Measurements from ENCODE around the gene CHTF18.
A peak's percentile ranks its signal among the peaks of the same experiment; 100 is the strongest.

CHTF18 gene

DNA sequence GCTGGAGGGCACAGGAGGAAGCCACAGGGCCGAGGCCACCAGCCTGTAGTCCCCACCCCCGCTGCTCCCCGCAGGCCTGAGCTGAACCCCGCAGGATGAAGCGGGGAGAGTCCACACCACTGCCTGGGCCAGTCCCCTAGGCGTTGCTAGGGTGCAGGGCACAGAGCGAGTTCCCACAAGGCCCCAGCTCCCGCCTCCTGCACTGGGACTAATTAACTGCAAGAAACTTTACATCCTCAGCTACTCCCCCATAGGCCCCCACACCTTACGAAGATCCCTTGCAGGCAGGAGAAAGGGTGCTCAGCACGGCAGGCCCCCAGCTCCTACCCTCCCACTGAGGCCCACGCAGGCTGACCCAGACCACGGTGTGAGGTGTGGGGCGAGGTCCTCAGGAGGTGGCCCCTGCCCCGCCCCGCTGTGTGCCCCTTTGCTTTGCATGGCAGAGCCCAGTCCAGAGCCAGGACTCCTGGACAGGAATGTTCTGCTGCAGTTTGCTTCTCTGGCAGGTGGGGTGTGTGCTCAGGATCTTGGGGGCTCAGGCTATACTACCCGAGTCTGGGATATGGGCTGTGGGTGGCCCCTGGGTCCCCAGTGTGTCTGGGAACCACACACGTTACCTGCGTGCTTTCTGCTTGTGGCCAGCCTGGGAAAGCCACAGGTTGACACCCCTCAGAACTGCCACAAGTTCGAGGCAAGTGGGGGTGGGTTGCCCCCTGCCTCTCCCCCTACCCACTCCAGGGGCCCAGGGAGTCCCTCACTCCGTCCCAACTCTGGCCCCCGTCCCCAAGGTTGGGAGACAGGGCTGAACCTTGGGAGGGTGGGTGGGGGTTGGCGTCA, 10.9 kb downstream of the CHTF18 start:
- no peak overlapping the region for H3K4me3 ChIP-seq (ENCODE audit: low read length)
- TF ChIP-seq ZNF274 (IDR thresholded peaks at IDR 0.05; ENCODE audit: low read depth, low read length): no peak

DNA sequence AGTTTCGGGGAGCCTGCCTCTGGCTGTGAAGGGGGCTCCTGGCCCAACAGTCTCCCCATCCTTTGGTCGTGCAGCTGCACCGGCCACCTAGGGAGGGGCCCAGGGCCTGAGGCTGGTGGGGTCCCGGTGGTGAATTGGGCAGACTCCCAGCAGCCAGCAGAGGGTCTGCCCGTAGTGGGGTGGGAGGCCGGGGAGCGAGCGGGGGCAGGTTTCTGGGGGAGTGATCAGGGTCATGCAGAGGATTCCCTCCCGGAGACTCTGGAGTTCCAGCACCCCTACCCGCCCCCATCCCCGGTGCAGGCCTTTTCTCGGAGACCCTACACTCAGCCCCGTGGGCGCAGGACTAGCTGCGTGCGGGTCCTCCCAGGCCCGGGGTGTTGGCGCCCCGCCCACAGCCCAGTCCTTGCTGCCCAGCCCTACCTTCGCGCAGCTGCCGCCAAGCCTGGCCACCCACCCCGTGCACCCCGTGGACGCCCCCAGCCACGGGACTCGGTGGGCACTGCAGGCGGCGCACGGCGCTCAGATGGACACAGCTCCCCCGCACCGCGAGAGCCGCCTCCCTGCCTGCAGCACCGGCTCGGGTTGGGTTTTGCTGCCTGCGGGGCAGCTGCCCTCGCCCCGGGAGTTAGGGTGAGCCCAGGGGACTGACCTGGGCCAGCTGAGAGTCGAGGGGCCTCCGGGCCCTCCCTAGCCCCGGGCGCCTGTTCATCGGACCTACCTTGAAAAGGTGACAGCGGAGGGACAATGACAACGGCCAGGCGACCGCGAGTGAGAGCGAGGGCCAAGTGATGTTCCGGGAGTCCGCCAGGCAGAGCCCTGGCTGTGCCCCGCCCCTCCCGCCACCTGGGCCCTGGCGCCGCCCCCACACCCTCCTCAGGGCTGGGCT, 11.8 kb downstream of the CHTF18 start, which contains the start of gene GNG13:
TSS of gene GNG13 (minus strand) at position 787 of the 886 bp plus-strand sequence. CDS start 1,657 bp downstream, outside the sequence.
- no peak for TF ChIP-seq ZNF274 (IDR thresholded peaks at IDR 0.05; ENCODE audit: low read depth, low read length)
- H3K4me3 ChIP-seq (ENCODE audit: low read length): no peak within 1 kb of the TSS

DNA sequence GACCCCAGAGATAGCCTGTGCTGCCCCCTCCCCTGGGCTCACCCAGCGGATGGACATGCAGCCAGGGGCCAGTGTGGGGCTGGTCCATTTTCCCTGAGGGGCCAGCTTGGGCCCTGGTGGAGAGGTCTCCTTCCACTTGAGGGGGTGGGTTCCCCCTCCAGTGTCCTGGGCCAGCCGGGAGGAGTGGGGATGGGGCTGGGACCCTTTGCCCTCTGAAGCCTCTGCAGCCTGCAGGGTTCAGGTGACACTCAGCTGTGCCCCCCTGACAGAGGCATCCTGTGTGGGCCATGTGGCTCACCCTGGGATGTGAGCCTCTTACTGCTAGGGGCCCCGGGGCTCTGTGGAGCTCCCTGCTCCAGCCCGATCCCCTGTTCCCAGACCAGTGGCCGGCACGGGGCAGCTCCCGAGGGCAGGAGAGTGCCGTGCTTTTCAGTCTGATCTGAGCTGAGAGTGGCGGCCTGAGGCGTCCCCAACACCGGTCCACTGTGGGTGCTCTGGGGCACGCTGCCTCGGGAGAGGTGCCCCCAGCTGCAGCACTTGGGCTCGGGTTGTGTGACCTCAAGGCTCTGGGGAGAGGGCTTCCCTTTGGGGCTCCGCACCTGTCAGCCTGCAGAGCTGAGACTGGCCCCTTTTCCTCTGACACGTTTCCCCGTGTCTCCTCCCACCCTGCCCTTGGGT, 12.6 kb downstream of the CHTF18 start:
- no peak overlapping the region for H3K4me3 ChIP-seq (ENCODE audit: low read length)
- no peak for TF ChIP-seq ZNF274 (IDR thresholded peaks at IDR 0.05; ENCODE audit: low read depth, low read length)

DNA sequence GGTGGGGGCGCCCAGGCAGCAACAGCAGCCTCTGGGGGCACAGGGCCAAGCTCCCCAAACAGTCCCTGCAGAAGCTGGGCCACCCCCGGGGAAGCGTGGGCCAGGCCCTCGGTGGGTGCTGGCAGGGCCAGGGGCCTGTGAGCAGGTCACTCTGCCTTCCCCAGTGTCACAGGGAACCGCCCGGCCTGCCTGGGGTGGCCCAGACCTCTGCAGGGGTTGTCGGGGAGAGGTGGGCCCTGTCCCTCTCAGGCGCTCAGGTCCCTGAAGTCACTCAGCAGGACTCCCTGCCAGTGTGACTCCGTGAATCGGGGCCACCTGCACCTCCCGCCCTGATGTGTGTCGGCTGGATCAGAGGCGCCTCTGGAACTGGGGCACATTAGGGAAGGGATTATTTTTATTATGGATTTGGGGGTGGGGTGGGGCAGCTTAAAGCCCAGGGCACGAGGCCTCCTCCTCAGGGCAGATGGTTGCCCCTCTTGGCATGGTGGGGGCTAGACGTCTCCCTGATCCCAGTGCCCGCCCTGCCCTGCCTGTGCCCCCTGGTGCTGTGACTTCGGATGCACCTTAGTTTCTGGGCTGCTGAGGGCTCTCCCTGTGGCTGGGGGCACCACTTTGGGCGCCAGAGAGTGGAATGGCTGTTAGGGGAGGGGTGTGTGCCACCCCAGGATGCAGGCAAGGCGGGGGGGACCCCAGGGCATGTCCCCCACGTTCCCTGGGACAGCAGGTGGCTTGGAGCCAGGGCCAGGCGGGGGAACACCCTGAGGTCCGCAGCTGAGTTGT, 13.4 kb downstream of the CHTF18 start:
- no peak overlapping the region for H3K4me3 ChIP-seq (ENCODE audit: low read length)
- no peak for TF ChIP-seq ZNF274 (IDR thresholded peaks at IDR 0.05; ENCODE audit: low read depth, low read length)

DNA sequence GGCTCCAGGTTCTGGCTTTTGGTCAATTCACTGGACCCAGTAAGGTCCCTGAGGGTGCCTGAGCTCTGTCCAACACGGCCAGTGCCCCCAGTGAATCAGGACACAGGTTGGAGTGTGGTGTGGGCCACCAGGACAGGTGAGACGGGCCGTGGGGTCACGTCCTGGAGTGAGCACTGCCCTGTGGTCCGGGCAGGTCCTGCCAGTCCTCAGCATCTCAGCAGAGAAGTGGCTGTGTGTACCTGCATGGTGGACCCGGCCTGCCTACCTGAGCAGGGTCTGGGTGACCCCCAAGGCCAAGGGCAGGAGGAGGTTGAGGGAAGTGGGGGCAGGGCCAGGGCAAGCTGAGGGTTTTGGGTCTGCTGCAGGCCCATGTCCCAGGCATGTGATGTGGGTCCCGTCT, 14.0 kb downstream of the CHTF18 start:
- no peak overlapping the region for H3K4me3 ChIP-seq (ENCODE audit: low read length)
- TF ChIP-seq ZNF274 (IDR thresholded peaks at IDR 0.05; ENCODE audit: low read depth, low read length): no peak

DNA sequence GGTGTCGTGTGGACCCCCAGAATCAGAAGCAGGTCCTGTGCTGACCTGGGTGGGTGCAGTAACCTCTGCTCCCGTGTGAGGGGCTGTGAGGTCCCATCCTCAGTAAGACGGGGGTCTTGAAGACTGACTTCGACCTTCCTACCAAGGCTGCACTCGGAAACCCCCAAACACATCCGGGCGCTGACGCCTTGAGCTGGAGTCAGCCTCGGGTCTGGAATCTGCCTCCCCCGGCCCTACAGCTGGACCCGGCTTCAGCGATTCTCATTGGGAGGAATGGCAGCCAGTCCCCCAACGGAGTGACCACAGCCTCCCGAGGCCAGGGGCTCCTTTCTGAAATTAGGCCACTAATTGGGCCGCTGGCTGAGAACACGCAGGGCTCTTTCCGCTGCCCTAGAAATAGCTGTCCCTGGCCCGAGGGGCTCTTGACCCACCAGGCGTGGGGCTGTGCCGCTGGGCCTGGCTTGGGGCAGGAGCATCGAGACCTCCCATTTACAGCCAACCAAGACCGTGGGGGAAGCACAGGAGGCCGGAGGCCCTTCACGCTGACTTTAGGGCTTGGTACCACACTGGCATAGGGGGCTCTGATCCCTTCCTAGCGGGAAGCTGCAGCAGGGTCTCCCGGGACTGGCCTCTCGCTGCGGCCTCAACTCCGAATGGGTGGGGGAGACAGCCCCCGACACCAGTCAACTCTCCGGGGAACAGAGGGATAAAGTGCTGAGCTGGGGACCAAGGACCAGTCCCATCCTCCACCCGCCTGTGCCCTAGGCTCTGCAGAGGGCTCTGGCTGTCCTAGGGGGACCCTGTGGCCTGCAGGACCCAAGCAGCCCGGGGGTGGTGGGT, 14.7 kb downstream of the CHTF18 start:
- no peak for TF ChIP-seq ZNF274 (IDR thresholded peaks at IDR 0.05; ENCODE audit: low read depth, low read length)

DNA sequence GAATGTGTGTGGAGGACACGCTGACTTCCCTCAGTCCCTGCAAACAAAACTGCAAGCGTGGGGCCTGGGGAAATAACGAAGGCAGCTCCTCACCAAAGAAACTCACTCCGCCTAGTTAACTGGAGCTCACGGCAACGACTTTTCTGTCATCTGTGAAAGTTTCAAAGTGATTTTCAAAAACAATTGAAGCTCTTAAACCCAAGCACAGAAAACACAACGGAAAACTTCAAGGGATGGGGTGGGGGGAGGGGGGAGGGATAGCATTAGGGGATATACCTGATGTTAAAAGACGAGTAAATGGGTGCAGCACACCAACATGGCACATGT, 15.3 kb downstream of the CHTF18 start:
- no peak for TF ChIP-seq ZNF274 (IDR thresholded peaks at IDR 0.05; ENCODE audit: low read depth, low read length)
- no peak overlapping the region for H3K4me3 ChIP-seq (ENCODE audit: low read length)

More for the DNA sequence above, 14.7 kb downstream of the CHTF18 start:
- H3K4me3 ChIP-seq (ENCODE audit: low read length): no peak overlapping the region

DNA sequence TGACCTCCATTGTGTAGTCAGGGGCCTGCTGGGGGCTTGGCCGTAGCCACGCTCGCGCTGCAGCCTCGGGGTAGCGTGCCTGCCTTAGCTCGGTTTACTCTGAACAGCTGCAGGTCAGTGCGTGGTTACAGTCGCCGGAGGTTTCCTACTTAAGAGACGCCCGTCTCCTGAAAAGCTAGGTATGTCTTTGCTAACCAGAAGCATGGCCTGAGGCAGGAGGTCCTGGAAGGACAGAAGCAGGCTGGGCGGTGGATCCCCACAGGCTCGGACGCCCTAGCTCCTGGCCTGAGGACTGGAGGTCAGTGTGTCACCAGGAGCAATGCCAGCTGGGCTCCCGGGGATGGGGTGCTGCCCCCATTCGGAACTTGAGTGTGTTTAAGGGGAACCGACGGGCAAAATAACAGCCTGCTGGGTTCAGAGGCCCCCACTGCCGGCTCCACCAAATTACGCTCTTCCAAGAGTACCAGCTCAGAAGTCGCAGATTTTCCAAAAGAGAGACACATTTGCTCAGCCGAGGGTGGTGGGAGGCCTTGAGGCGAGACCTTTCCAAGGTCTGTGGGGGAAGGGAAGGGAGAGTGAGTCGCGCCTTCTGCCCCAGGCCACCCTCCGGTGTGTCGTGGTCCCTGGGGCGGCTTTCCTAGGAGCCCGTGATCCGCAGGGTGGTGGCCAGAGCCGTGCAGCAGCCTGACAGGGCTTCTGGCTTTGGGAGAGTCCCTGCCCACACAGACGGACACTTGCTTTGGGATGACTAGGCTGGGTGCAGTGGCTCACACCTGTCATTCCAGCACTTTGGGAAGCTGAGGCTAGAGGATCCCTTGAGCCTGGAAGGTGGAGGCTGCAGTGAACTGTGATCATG, 16.0 kb downstream of the CHTF18 start:
- H3K4me3 ChIP-seq (ENCODE audit: low read length): no peak overlapping the region
- TF ChIP-seq ZNF274 (IDR thresholded peaks at IDR 0.05; ENCODE audit: low read depth, low read length): no peak

DNA sequence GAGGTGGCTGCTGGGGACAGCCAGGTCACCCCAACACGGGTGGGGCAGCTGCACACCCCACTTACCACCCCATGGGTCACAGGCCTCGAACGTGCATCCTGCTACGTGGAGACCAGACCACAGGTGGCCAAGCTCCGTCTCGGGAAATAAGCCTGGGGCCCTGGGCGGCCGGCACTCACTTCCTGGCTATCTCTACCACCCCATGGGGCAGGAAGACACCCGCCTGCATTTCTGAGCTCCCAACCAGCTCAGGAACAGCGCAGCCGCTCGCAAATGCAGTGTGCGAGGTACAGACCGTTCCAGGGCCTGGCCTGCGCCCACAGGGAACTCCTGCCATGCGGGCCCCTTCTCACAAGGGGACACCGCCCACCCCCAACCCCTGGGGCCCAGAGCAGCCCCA, 17.1 kb downstream of the CHTF18 start:
- no peak for TF ChIP-seq ZNF274 (IDR thresholded peaks at IDR 0.05; ENCODE audit: low read depth, low read length)
- no peak overlapping the region for H3K4me3 ChIP-seq (ENCODE audit: low read length)

DNA sequence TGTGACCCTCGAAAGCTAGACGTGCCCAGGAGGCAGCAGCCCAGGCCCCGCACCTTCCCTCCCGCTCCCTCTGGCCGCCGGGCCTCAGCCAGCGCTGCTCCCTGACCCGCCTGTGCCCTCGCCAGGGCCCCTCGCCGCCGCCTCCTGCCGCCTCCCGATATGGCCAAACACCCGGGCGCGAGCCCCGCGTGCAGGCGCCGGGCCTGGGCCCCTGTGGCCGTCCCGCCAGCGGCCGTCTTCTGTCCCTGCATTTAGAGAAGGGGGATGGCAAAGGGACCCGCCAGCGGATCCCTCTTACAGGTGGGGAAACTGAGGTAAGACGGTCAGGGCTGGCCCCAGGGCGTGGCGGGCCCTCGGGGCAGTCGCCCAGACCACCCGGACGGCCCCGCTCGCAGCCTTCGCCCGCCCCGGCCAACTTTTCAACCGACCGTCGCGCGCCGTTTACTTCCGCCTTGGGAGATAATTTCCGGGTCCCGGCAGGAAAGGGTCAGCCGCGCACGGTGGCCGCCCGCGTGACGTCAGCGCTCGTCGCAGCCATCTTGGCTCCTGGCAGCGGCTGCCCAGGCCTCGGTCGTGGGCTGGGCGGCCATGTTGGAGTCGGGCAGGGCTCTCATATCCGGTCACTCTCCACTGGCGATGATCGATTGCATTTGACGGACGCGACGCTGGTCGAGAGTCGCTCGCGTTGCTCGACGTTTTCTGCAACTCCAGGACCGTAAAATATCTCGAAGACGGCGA, 19.1 kb downstream of the CHTF18 start:
- H3K4me3 ChIP-seq (ENCODE audit: low read length): peak overlapping the region; percentile 80
- no peak for TF ChIP-seq ZNF274 (IDR thresholded peaks at IDR 0.05; ENCODE audit: low read depth, low read length)

DNA sequence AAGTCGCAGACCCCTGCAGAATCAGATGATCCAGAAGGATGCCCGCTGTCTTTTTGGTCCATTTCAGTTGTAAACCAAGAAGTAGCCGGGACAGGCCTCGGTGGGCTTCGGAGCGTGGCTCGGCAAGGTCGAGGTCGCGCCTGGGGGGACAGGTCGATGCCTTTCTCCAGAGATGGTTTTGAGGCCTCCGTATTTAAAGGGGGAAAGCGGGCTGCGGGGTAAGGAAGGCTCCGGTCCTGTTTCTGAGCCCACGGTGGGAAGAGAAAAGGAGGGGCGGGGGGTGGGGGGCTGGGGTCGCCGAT, 19.6 kb downstream of the CHTF18 start:
- peak overlapping the region; percentile 80 for H3K4me3 ChIP-seq (ENCODE audit: low read length)

More for the DNA sequence above, 19.6 kb downstream of the CHTF18 start:
- no peak for TF ChIP-seq ZNF274 (IDR thresholded peaks at IDR 0.05; ENCODE audit: low read depth, low read length)

Measured in GM08714 (cell line).